Smooth muscle cell (in vitro differentiated cells): ENCODE results near the gene PDE10A. TPM values are rescaled to one million over a fixed set of nuclear protein-coding genes. Genes with fewer than 3 reads are reported as not detected.

Experiments
- DNase-seq: peaks from one replicate; lab custom pipeline; 2025; ENCODE audit not compliant: unreplicated experiment; lab: John Stamatoyannopoulos, UW
- H2AFZ ChIP-seq: fragments of 200-600 bp; sonication (generic); 2 replicates; pipeline ENCODE4 v1.6.0; 2016; ENCODE audit warnings: antibody characterized with exemption, low read depth, mild to moderate bottlenecking
- H3F3A ChIP-seq: fragments of 200-600 bp; sonication (generic); 2 replicates; pipeline ENCODE4 v1.6.0; 2017; ENCODE audit warnings: antibody characterized with exemption, low read depth
- H3K27ac ChIP-seq: fragments of 200-600 bp; sonication (generic); 2 replicates; pipeline ENCODE4 v1.5.1; 2016; ENCODE audit warnings: low read depth, mild to moderate bottlenecking
- H3K27me3 ChIP-seq: fragments of 200-600 bp; sonication (generic); 2 replicates; pipeline ENCODE4 v1.6.1; 2016; ENCODE audit warnings: low read depth, mild to moderate bottlenecking
- H3K36me3 ChIP-seq: fragments of 200-600 bp; sonication (generic); 2 replicates; pipeline ENCODE4 v1.5.1; 2016; ENCODE audit warnings: low read depth
- H3K4me1 ChIP-seq: fragments of 200-600 bp; sonication (generic); 2 replicates; pipeline ENCODE4 v1.5.1; 2016; ENCODE audit warnings: low read depth
- H3K4me2 ChIP-seq: fragments of 200-600 bp; sonication (generic); 2 replicates; pipeline ENCODE4 v1.6.0; 2016; ENCODE audit warnings: mild to moderate bottlenecking
- H3K4me3 ChIP-seq: fragments of 200-600 bp; sonication (generic); 2 replicates; pipeline ENCODE4 v1.5.1; 2016; ENCODE audit warnings: mild to moderate bottlenecking
- H3K79me2 ChIP-seq: fragments of 200-600 bp; sonication (generic); 2 replicates; pipeline ENCODE4 v1.6.0; 2016; ENCODE audit warnings: low read depth, mild to moderate bottlenecking
- H3K9ac ChIP-seq: fragments of 200-600 bp; sonication (generic); 2 replicates; pipeline ENCODE4 v1.6.0; 2016; ENCODE audit warnings: low read depth
- H3K9me3 ChIP-seq: fragments of 200-600 bp; sonication (generic); replicated peaks from 2 replicates; pipeline ENCODE4 v1.5.1; 2016; ENCODE audit warnings: low read depth
- H4K20me1 ChIP-seq: fragments of 200-600 bp; sonication (generic); 2 replicates; pipeline ENCODE4 v1.6.0; 2016; ENCODE audit warnings: low read depth
- WGBS: methylation state at CpG from one replicate; pipeline ENCODE4 v1.1.7; 2016; ENCODE audit warnings: low lambda C conversion rate; 5-methylcytosine and 5-hydroxymethylcytosine counted together
- polyA plus RNA-seq: library from polyadenylated mRNA; unstranded; fragments of >200 nt; fragmentation: Nextera tagmentation; extraction: Ambion mirVana; gene quantifications from 2 replicates; pipeline ENCODE4 v1.2.1, GENCODE V29; 2016
- total RNA-seq: library from RNA; depleted of rRNA; stranded (reverse); fragments of >200 nt; gene quantifications from 2 replicates; pipeline ENCODE4 v1.2.3, GENCODE V29; 2014
- TF ChIP-seq, protein P1 (sequence below): fragments of 200-600 bp; sonication (generic); IDR thresholded peaks from 2 replicates; pipeline ENCODE4 v1.5.1; 2017; ENCODE audit warnings: borderline replicate concordance, mild to moderate bottlenecking, antibody characterized with exemption; ENCODE audit not compliant: insufficient read depth, poor library complexity, severe bottlenecking

Gene PDE10A
- total and polyA plus RNA-seq, 2 experiments from 2014 or later, result 2.0 to 5.6 TPM

DNA sequence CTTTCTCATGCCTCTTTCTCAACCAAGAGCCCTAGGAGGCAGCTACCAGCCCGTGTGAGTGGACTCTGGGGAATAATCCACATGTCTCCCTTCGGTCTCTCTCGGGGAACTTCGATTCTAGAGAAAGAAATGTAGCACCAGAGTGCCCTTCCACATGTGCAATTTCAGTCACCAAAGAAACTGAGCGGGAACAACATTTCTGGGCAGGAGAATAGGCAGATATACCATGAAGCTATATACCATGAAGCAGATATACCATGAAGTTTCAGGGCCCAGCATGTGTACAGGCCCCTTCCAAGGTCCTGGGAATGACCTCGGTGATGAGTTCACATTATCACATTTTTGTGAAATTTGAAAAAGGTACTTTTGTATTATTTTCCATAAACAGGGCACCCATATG, 60.8 kb downstream of the PDE10A start:
- no peaks in the 10 kb centered on the region for H3K36me3 ChIP-seq
- H3K79me2 ChIP-seq, result no peaks in the 10 kb centered on the region
- TF ChIP-seq, protein P1, sequence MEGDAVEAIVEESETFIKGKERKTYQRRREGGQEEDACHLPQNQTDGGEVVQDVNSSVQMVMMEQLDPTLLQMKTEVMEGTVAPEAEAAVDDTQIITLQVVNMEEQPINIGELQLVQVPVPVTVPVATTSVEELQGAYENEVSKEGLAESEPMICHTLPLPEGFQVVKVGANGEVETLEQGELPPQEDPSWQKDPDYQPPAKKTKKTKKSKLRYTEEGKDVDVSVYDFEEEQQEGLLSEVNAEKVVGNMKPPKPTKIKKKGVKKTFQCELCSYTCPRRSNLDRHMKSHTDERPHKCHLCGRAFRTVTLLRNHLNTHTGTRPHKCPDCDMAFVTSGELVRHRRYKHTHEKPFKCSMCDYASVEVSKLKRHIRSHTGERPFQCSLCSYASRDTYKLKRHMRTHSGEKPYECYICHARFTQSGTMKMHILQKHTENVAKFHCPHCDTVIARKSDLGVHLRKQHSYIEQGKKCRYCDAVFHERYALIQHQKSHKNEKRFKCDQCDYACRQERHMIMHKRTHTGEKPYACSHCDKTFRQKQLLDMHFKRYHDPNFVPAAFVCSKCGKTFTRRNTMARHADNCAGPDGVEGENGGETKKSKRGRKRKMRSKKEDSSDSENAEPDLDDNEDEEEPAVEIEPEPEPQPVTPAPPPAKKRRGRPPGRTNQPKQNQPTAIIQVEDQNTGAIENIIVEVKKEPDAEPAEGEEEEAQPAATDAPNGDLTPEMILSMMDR, result no peak
- H4K20me1 ChIP-seq, result no peaks in the 10 kb centered on the region
- H3F3A ChIP-seq, result no peaks in the 10 kb centered on the region
- no peak overlapping the region for H3K27ac ChIP-seq
- no peak overlapping the region for H3K4me2 ChIP-seq
- WGBS, result 95% methylated on average over 6 of the region's 6 CpGs
- H2AFZ ChIP-seq, result no peak overlapping the region
- H3K4me1 ChIP-seq, result no peaks in the 10 kb centered on the region
- H3K9ac ChIP-seq, result no peak overlapping the region
- no peak overlapping the region for H3K4me3 ChIP-seq
- DNase-seq, result no peak
- H3K27me3 ChIP-seq, result no peaks in the 10 kb centered on the region
- no peaks in the 10 kb centered on the region for H3K9me3 ChIP-seq

DNA sequence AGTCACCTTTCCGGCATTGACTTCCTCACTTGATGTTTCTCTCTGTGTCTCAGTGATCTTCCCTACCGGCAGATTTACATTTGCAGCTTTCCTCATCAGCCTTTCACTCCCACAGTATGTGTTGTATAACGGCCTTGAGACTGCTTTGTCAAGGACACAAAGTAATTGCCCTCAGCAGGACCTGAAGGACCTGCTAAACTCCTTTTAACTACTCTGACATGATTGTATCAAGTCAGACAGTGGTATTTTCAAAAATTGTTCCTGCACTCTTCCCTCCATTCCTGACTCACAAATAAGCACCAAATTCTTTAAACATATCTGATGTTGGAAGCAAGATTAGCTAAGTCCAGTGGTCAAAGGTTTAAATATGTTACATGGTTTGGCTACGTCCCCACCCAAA, 62.4 kb downstream of the PDE10A start:
- TF ChIP-seq, protein P1, result no peak
- WGBS, result 66% methylated on average over 4 of the region's 4 CpGs
- no peaks in the 10 kb centered on the region for H3F3A ChIP-seq

DNA sequence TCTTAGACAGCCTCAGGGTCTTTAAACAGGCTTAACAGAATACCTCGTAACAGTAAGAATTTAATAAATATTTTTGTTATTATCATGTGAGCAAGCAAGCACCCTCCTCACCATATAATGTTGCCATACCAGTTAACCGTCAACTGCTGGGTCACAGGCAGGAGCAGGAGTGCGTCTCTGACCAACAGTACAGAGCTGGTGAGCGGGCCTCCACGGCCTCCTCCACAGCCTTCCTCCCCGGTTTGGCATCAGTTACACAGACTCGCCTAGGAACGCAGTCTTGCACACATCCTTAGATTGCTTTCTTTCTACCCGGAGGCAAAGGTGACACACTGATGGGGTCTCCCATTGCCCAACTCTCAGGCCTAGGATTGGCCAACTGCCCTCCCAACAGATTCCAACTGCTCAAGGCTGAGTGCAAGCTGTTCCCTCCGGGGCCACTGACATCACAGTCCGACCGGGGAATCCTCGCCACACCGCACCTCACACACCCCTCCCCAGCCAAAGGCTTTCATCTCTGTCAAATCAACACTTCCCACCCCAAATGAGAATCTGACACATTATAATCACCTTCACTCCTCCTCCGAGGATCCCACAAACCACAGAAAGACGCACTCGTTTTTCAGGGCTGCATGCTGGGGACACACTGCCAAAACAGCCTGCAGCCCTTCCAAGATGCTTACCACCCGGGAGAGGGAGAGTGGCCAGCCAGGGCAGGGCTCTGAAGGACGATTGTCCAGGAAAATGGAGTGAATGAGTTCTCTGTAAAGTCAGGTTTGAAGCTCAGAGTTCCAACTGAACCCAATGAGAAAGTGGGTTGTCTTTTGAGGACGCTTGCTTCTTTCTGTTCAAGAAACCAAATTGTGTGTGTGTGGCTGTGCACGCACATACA, 63.2 kb downstream of the PDE10A start:
- Histone ChIP-seq H4K20me1 (no peaks in the 10 kb centered on the region), H3K27me3 (no peaks in the 10 kb centered on the region), H3K4me3 (no peak overlapping the region), H3K4me2 (no peak overlapping the region), H3K36me3 (no peaks in the 10 kb centered on the region), H3K9me3 (no peaks in the 10 kb centered on the region), H3F3A (no peaks in the 10 kb centered on the region), H3K27ac (no peak overlapping the region), H3K4me1 (no peaks in the 10 kb centered on the region), H2AFZ (no peak overlapping the region), H3K79me2 (no peaks in the 10 kb centered on the region), H3K9ac (no peak overlapping the region)
- no peak for DNase-seq
- TF ChIP-seq, protein P1, result no peak
- WGBS, result 89% methylated on average over 21 of the region's 21 CpGs

More for the DNA sequence above, 62.4 kb downstream of the PDE10A start:
- Histone ChIP-seq H3K79me2 (no peaks in the 10 kb centered on the region), H3K4me2 (no peak overlapping the region), H3K4me3 (no peak overlapping the region), H3K4me1 (no peaks in the 10 kb centered on the region), H2AFZ (no peak overlapping the region), H3K27me3 (no peaks in the 10 kb centered on the region), H3K9ac (no peak overlapping the region), H3K36me3 (no peaks in the 10 kb centered on the region), H3K27ac (no peak overlapping the region), H4K20me1 (no peaks in the 10 kb centered on the region), H3K9me3 (no peaks in the 10 kb centered on the region)
- no peak for DNase-seq
